Natural killer cell treated with Interleukin-12 subunit alpha and Interleukin-12 subunit beta and Interleukin-15 and Interleukin-18, amount 100 ng/mL, for 72 hours (primary cell): ENCODE measurements around the gene SPTSSB. TPM values are rescaled to one million over a fixed set of nuclear protein-coding genes. Genes with fewer than 3 reads are reported as not detected.
A peak's percentile ranks its signal among the peaks of the same experiment; 100 is the strongest.

Experiments
- ATAC-seq, 2 donors: fragments of 150-1000 bp; cut with Tn5 transposase in 1 of 2; sonication (Bioruptor Pico), chemical (Tn5 transposase) in 1 of 2; 2 replicates each; pipeline ENCODE4 v1.10.0; 2021
- DNase-seq: peaks from one replicate; pipeline ENCODE4 v3.0.0; 2022; ENCODE audit warnings: low spot score
- H3K27ac Mint-ChIP-seq, 2 donors: 1 replicate in 1 of 2; 2 replicates in 1 of 2; pipeline ENCODE4 v1.8.0; 2022; ENCODE audit warnings: mixed read lengths in 2 of 2, mild to moderate bottlenecking in 1 of 2, moderate library complexity in 1 of 2
- H3K27me3 Mint-ChIP-seq, 2 donors: 1 replicate in 1 of 2; 2 replicates in 1 of 2; pipeline ENCODE4 v1.8.0; 2022; ENCODE audit warnings: mixed read lengths in 2 of 2
- H3K36me3 Mint-ChIP-seq: one replicate; pipeline ENCODE4 v1.8.0; 2022; ENCODE audit warnings: mixed read lengths
- H3K4me1 Mint-ChIP-seq, 2 donors: 1 replicate in 1 of 2; 2 replicates in 1 of 2; pipeline ENCODE4 v1.8.0; 2022; ENCODE audit warnings: low read depth in 2 of 2, mixed read lengths in 2 of 2, mild to moderate bottlenecking in 1 of 2
- H3K4me3 Mint-ChIP-seq: one replicate; pipeline ENCODE4 v1.8.0; 2022; ENCODE audit warnings: mixed read lengths
- H3K9me3 Mint-ChIP-seq: 2 replicates; pipeline ENCODE4 v1.8.0; 2022; ENCODE audit warnings: mixed read lengths
- total RNA-seq, 2 donors: library from RNA; stranded (reverse); gene quantifications; one replicate each; pipeline ENCODE4 v1.2.3, GENCODE V29; 2022

The SPTSSB gene, protein sequence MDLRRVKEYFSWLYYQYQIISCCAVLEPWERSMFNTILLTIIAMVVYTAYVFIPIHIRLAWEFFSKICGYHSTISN
- total RNA-seq: not detected

DNA sequence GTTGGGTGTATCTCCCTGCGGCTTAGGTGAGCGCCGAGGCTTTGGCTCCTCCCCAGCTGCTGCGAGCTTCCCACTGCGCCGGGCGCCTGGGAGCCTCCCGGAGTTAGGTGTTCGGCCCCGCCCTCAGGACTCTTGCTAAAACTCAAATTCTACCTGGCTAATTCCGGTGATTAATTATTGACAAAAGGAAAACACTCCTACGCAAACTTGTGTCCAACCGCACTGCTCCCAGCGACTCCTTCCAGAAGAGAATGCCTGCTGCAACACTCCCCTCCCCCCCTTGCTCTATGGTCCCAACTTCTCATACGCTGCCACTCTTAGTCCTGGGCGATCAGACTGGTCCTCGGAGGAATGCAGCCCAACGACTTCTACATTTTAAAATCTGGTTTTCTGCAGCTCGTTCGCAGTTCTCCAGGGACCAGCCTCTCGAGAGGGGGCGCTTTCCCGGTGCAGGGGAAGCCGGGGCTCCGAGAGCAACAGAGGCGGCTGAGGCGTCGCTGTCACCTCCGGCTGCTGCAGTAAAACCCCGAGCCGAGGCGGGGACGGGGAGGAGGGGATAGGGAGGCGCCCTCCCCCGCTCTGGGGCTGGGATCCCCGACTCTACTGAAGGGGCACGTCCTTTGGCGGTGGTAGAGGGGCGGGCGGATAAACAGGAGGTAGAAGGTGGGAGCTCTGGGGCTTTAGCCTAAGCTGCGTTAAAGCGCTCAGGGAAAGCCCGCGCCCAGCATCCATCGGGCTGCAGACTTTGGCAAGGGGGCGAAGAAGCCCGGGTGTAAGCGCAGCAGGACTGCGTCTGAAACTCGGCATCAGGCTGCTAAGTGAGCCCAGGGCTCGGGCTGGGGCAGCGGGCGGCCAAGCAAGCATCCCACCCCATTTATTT is at the start of gene SPTSSB:
TSS of gene SPTSSB (minus strand) at position 77 of the 880 bp plus-strand sequence. CDS start 25,194 bp downstream, outside the sequence.
- H3K27ac Mint-ChIP-seq: no peak within 1 kb of the TSS
- no peaks in the 10 kb centered on the region for H3K9me3 Mint-ChIP-seq
- peaks cover 40 to 68% of the 10 kb centered on the region in 2 donors for H3K27me3 Mint-ChIP-seq
- H3K4me1 Mint-ChIP-seq: peaks cover 8 to 18% of the 10 kb centered on the region in 2 donors
- H3K4me3 Mint-ChIP-seq: peak within 1 kb of the TSS; percentile 73
- ATAC-seq (peak; percentile 78 to 85), DNase-seq (peak; percentile 61)
- no peaks in the 10 kb centered on the region for H3K36me3 Mint-ChIP-seq

DNA sequence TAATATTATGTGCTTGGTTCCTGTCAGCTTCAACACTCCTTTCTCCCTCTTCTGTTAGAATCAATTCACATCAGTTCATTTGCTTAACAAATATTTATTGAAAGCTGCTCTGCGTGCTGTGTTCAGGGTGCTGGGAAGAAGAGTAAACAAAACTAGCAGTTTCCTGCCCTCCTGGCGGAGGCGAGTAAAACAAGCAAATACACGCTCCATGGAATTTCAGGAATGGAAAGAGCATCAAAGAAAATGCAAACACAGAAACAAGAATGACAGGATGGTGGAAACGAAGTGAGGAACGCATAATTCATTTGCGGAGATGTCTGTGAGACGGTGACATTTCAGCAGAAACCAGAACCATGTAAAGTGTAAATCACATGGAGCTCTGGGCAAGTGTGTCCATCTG is 49.4 kb upstream of the SPTSSB start:
- DNase-seq (no peak), ATAC-seq (no peak)
- Mint-ChIP-seq H3K4me1 (no peaks in the 10 kb centered on the region), H3K9me3 (no peaks in the 10 kb centered on the region), H3K4me3 (no peak overlapping the region), H3K36me3 (no peaks in the 10 kb centered on the region), H3K27ac (no peak overlapping the region), H3K27me3 (peaks cover 5 to 6% of the 10 kb centered on the region in 2 donors)

DNA sequence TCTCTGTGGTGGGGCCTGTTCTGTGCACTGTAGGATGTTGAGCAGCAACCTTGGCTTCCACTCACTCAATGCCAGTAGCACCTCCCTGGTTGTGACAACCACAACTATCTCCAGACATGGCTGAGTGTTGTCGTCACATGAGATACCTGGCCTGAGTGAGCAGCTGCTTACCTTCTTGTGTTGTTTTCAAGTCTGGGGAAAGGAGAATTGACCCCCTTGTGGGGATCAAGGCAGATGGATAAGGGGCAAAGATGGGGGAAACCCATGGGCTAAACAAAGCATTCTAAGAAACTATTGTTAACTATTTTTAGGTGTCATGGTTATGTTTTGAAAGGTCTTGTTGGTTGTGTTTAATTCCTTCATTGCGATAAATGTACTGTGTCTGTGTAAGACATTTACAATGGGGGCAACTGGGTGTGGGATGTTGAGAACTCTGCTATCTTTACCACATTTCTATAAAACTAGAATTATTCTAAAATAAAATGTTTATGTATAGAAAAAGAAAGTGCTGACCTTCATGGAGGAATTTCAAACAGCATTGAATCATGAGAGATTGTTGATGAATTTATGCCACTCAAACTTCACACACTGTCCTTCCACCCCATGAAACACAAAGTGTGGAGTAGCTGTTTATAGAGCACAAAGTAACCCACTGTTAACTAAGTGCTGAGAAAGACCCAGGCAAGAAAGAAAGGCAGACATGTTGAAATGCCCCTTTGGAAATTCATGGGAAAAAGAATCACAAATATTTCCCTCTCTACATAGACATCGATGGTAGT is 48.4 kb upstream of the SPTSSB start:
- no peaks in the 10 kb centered on the region for H3K4me1 Mint-ChIP-seq
- no peak overlapping the region for H3K4me3 Mint-ChIP-seq
- no peaks in the 10 kb centered on the region for H3K36me3 Mint-ChIP-seq
- DNase-seq: no peak
- no peaks in the 10 kb centered on the region for H3K9me3 Mint-ChIP-seq
- peaks cover 5 to 6% of the 10 kb centered on the region in 2 donors for H3K27me3 Mint-ChIP-seq
- peak in 1 of 2 donors; percentile 15 for ATAC-seq
- H3K27ac Mint-ChIP-seq: no peak overlapping the region

DNA sequence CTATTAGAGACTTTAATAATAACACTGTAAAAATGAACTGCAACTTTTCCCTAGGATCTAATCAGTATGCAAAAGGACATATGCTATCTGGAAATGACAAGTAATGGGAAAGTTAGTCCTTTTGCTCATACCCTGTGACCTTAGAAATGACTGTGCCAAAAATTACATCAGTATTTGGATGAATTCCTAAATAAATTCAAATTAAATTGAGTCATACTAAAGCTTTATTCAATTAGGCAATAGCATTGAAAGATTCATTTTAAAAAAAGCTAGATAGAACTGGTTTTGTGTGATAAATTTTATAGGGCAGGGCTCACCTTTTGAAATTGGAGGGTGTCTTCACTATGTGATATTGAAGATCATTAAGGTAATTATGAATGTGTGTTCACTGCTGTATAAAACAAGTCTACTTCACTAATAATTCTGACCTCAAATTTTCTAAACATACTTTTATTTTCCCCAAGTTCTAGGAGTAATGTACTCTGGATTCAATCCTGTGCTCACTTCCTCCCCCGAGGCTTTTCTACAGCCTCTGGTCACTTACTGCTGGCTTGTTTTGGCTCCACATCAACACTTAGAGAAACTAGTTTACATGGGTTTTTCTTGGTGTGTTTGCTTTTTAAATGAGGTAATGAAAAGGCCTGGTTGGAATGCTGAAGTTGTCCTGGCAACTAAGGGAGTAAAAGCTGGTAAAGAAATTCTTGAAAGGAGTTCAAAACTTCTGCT is 44.4 kb upstream of the SPTSSB start:
- no peak overlapping the region for H3K4me3 Mint-ChIP-seq
- H3K27me3 Mint-ChIP-seq: peaks cover 8 to 14% of the 10 kb centered on the region in 2 donors
- ATAC-seq (no peak), DNase-seq (no peak)
- H3K4me1 Mint-ChIP-seq: no peaks in the 10 kb centered on the region
- no peaks in the 10 kb centered on the region for H3K9me3 Mint-ChIP-seq
- H3K36me3 Mint-ChIP-seq: no peaks in the 10 kb centered on the region
- no peak overlapping the region for H3K27ac Mint-ChIP-seq

DNA sequence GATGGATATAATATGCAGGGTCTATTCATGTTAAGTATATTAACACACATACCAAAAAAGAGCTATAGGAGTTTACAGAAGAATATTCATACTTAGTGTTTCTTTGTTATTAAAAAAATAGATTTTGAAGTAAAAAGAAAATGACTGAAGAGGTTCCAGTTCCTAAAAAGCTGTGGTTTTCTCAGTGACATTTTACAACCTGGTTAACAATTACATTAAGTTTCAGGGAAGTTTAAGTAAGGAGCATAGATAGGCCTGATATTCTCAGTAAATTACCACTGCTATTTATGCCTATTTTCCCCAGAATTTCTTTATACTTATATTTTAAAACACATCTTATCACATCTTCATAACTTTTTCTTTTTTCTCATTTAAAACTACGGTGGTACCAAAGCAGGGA is 43.6 kb upstream of the SPTSSB start:
- Mint-ChIP-seq H3K27ac (no peak overlapping the region), H3K4me1 (no peaks in the 10 kb centered on the region), H3K4me3 (no peak overlapping the region), H3K36me3 (no peaks in the 10 kb centered on the region), H3K9me3 (no peaks in the 10 kb centered on the region), H3K27me3 (peaks cover 14 to 15% of the 10 kb centered on the region in 2 donors)
- DNase-seq: no peak
- ATAC-seq: no peak

DNA sequence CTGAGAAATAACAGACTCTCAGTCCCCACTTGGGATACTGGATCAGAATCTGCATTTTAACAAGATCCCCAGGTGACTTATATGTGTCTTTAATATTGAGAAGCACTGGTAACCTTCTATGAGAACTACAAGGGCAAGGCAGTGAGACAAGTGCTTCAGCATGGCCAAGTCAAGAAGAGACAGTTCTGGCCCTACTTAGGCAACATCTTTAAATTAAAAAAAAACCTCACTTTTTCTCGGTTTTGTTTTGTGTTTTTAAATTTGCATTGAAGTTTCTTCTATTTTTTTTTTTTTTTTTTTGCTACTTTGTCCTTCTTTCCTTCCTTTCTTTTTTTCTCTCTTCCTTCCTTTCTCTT is 42.5 kb upstream of the SPTSSB start:
- ATAC-seq: no peak
- Mint-ChIP-seq H3K9me3 (no peaks in the 10 kb centered on the region), H3K4me3 (no peak overlapping the region)

DNA sequence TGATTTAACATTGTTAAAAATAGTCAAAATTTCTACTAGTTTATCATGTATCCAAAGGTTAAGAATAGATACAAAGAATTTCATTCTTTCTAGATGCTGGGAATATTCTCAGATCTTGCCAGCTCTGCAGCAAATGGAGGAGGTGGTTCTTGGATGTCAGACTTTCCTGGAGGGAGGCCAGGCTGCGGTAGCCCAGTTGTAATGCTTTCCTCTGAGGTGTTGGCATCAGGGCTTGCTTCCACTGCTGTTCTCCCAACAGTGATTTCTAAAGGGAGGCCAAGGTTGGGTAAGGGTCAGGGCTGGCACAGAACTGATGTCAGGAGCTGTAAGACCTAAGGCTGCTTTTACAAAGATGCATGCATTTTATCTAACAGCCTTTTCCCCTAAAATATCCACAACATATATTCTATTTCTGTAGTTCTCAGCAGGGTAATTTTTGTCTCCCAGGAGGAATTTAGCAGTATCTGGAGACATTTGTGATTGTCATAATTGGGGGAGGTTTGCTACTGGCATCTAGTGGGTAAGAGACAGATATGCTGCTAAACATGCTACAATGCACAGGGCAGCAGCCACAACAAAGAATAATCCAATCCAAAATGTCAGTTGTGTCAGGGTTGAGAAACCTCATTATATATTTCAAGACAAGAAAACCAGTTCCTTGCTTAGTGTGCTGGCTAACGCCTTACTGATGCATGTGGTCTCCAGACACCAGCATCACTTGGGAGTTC is 42.0 kb upstream of the SPTSSB start:
- Mint-ChIP-seq H3K36me3 (no peaks in the 10 kb centered on the region), H3K4me1 (no peaks in the 10 kb centered on the region), H3K4me3 (no peak overlapping the region), H3K9me3 (no peaks in the 10 kb centered on the region), H3K27me3 (peaks cover 16 to 18% of the 10 kb centered on the region in 2 donors), H3K27ac (no peak overlapping the region)
- DNase-seq (no peak), ATAC-seq (no peak)

More for the DNA sequence above, 42.5 kb upstream of the SPTSSB start:
- Mint-ChIP-seq H3K36me3 (no peaks in the 10 kb centered on the region), H3K4me1 (no peaks in the 10 kb centered on the region), H3K27me3 (peaks cover 16 to 18% of the 10 kb centered on the region in 2 donors), H3K27ac (no peak overlapping the region)
- no peak for DNase-seq

DNA sequence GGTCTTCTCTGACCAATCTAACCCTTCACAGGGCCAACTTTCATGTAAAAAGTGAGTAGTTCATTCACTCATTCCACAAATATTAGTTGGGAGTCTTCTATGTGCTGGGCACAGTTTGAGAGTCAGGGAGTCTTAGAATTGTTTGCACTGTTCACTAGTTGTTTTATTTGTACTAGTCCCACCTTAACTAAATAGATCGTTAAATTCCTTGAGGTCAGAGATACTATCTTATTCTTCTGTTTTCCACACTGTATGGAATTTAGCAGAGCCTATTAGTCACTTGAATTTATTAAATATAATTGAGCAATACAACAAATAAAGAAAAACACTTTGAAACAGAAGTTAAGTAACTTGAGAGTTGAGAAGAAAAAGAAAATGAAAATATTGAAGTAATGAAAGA is 40.8 kb upstream of the SPTSSB start:
- ATAC-seq (no peak), DNase-seq (no peak)
- Mint-ChIP-seq H3K9me3 (no peaks in the 10 kb centered on the region), H3K27me3 (peaks cover 16 to 18% of the 10 kb centered on the region in 2 donors), H3K27ac (no peak overlapping the region), H3K4me3 (no peak overlapping the region), H3K4me1 (no peaks in the 10 kb centered on the region), H3K36me3 (no peaks in the 10 kb centered on the region)

DNA sequence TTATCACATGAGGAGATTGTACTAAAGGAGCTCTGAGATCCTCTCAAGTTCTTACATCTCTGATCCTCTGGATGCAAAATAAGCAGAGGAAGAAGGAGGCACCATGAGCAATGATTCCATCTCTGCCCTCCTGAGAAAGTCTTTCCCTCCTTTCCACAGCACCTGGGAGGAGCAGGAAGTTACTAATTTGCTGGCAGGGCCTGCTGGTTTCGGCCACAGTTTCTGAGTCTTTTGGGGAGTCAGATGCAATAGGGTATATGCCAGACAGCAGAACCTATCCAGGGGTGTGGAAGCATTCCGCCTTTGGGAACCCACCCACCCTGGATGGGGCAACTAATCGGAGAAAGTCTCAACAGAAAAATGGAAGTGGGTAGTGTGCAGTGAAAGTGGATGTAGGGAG is 38.5 kb upstream of the SPTSSB start:
- peaks cover 22 to 30% of the 10 kb centered on the region in 2 donors for H3K27me3 Mint-ChIP-seq
- H3K36me3 Mint-ChIP-seq: peaks cover 6% of the 10 kb centered on the region

DNA sequence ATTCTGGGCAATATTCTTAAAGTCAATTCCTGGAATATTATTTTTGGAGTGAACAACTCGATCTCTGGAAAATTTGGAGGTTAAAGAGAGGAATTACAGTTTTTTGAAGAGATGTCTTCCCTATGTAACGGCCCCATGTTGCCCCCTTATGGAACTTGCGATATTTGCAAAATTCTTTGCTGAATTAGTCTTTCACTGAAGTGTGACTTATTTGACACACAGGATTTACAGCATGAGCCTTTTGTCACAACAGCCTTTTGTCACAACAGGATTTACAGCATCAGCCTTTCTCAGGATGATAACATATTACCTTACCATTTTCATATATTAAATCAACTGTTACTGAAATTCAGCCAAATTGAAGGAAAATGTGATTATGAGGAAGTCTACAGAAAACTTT is 37.8 kb upstream of the SPTSSB start:
- ATAC-seq (no peak), DNase-seq (no peak)
- H3K4me1 Mint-ChIP-seq: peaks cover 0 to 8% of the 10 kb centered on the region in 2 donors
- no peak overlapping the region for H3K27ac Mint-ChIP-seq
- H3K9me3 Mint-ChIP-seq: no peaks in the 10 kb centered on the region
- H3K36me3 Mint-ChIP-seq: peaks cover 6% of the 10 kb centered on the region
- H3K4me3 Mint-ChIP-seq: no peak overlapping the region
- H3K27me3 Mint-ChIP-seq: peaks cover 25 to 30% of the 10 kb centered on the region in 2 donors

More for the DNA sequence above, 38.5 kb upstream of the SPTSSB start:
- no peaks in the 10 kb centered on the region for H3K9me3 Mint-ChIP-seq
- DNase-seq: no peak
- H3K4me3 Mint-ChIP-seq: no peak overlapping the region
- peaks cover 0 to 8% of the 10 kb centered on the region in 2 donors for H3K4me1 Mint-ChIP-seq
- H3K27ac Mint-ChIP-seq: no peak overlapping the region
- no peak for ATAC-seq

DNA sequence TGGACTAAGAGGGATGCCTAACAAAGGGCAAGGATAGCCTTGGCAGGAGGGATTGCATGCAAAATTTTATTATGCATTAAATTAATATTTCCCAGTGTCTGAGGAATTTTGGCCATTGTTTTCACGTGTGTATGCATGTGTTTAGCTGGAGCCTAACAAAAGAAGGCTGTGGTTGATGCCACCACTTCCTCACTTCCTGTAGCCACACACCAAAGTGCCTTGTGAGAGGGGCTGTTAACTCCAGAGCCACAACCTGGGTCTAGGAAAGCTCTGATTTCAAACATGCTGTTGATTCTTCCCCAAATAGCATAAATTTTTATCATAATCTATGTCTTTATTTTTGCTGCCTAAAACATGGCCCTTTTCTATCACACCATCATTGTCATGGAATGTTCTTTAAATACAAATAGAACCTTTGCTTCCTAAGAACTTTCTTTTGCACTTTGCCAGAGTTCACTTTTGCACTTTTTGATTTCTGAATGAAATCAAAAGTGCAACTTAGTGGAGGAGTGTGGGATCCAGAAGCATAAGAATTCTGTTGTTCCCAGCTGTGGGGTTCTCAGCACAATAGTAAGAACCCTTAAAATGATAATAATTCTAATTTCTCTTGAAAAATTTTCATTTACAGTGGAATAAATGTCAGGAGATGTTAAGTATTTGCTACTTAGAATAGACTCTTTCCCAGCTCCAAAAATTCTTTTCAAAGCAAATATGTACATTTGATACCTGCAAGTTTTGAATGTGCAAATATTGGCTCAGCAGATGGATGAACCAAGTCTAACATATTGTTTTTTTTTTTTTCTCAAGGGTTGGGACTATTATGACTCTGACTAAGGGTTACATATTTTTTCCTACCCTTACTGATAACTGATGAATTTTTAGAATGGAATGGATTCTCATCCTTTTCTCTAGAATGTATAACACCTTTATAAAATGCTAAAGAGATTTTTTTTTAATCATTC is 35.6 kb upstream of the SPTSSB start:
- Mint-ChIP-seq H3K27me3 (peaks cover 22 to 23% of the 10 kb centered on the region in 2 donors), H3K4me3 (no peak overlapping the region), H3K36me3 (peaks cover 6% of the 10 kb centered on the region), H3K4me1 (peaks cover 0 to 8% of the 10 kb centered on the region in 2 donors), H3K9me3 (no peaks in the 10 kb centered on the region), H3K27ac (no peak overlapping the region)
- DNase-seq: no peak
- ATAC-seq: no peak

DNA sequence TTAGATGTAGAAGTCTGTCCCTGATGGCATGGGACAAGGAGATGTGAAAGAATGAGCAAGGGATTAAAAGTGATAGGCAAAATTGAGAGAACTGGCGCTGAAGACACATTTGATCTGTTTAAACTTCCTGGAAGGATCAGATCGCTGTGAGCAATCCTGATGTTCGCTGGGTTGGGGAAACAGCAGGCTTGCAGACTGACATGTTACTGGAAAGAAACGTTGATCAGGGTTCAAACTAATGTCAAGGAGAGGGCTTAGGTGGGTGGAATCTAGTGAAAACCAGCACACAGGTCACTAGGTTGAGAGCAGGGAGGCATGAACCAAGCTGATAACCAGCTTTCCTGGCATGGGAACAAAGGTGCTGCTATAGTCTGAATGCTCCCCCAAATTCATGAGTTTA is 34.5 kb upstream of the SPTSSB start:
- no peak for ATAC-seq
- Mint-ChIP-seq H3K9me3 (no peaks in the 10 kb centered on the region), H3K4me3 (no peak overlapping the region), H3K36me3 (peaks cover 6% of the 10 kb centered on the region), H3K27ac (no peak overlapping the region), H3K4me1 (peaks cover 0 to 8% of the 10 kb centered on the region in 2 donors), H3K27me3 (peaks cover 26 to 29% of the 10 kb centered on the region in 2 donors)
- DNase-seq: no peak
